Measurements from ENCODE around the gene ZNF101.

ZNF101 gene

GRCh38 chr19:19668230-19669012, at the start of gene ZNF101:
Gene ZNF101 (plus strand): TSS chr19:19668839. CDS start chr19:19668964, 125 bp downstream.
- peak; percentile 99 for DNase-seq (ENCODE audit: low spot score)

- DNase-seq (ENCODE audit: low spot score): no peak
Measured at GRCh38 chr19:19619181-19619848, 49.3 kb upstream of the ZNF101 start.

- no peak for DNase-seq (ENCODE audit: low spot score)
Measured at GRCh38 chr19:19619849-19620210, 48.8 kb upstream of the ZNF101 start.

GRCh38 chr19:19623383-19623782, 45.3 kb upstream of the ZNF101 start:
- no peak for DNase-seq (ENCODE audit: low spot score)

GRCh38 chr19:19624032-19624570, 44.5 kb upstream of the ZNF101 start:
- no peak for DNase-seq (ENCODE audit: low spot score)

GRCh38 chr19:19626516-19627472, 41.8 kb upstream of the ZNF101 start:
- DNase-seq (ENCODE audit: low spot score): no peak

GRCh38 chr19:19627621-19628500, 40.8 kb upstream of the ZNF101 start, which contains the start of gene LPAR2:
Gene LPAR2 (minus strand): TSS chr19:19628220. CDS start chr19:19627275, 945 bp downstream.
- DNase-seq (ENCODE audit: low spot score): no peak

- no peak for DNase-seq (ENCODE audit: low spot score)
Measured at GRCh38 chr19:19628501-19629134, 40.0 kb upstream of the ZNF101 start.

GRCh38 chr19:19630062-19630414, 38.6 kb upstream of the ZNF101 start:
- DNase-seq (ENCODE audit: low spot score): no peak

- no peak for DNase-seq (ENCODE audit: low spot score)
Measured at GRCh38 chr19:19630426-19630825, 38.2 kb upstream of the ZNF101 start.

- DNase-seq (ENCODE audit: low spot score): no peak
Measured at GRCh38 chr19:19631346-19631745, 37.3 kb upstream of the ZNF101 start.

GRCh38 chr19:19632661-19633060, 36.0 kb upstream of the ZNF101 start:
- DNase-seq (ENCODE audit: low spot score): no peak

GRCh38 chr19:19633711-19634515, 34.7 kb upstream of the ZNF101 start:
- DNase-seq (ENCODE audit: low spot score): no peak

- no peak for DNase-seq (ENCODE audit: low spot score)
Measured at GRCh38 chr19:19634516-19635312, 33.9 kb upstream of the ZNF101 start.

- DNase-seq (ENCODE audit: low spot score): no peak
Measured at GRCh38 chr19:19635313-19635702, 33.3 kb upstream of the ZNF101 start.

- no peak for DNase-seq (ENCODE audit: low spot score)
Measured at GRCh38 chr19:19636573-19637185, 32.0 kb upstream of the ZNF101 start.

GRCh38 chr19:19637186-19637522, 31.5 kb upstream of the ZNF101 start:
- DNase-seq (ENCODE audit: low spot score): no peak

- no peak for DNase-seq (ENCODE audit: low spot score)
Measured at GRCh38 chr19:19637523-19638251, 31.0 kb upstream of the ZNF101 start.

Measured in HuH-7 (cell line).